Stimulated activated CD4-positive, alpha-beta T cell treated with anti-CD3 and anti-CD28 coated beads, Interleukin-2, amount 100 ng/mL, for 48 hours (primary cell): ENCODE measurements around the gene WWOX.

Source experiments
- DNase-seq, 2 donors: peaks; one replicate each; pipeline ENCODE4 v3.0.0-alpha.2; 2020

Gene WWOX

GRCh38 chr16:78832100-78832499, 732.6 kb downstream of the WWOX start:
- DNase-seq = no peak

DNA sequence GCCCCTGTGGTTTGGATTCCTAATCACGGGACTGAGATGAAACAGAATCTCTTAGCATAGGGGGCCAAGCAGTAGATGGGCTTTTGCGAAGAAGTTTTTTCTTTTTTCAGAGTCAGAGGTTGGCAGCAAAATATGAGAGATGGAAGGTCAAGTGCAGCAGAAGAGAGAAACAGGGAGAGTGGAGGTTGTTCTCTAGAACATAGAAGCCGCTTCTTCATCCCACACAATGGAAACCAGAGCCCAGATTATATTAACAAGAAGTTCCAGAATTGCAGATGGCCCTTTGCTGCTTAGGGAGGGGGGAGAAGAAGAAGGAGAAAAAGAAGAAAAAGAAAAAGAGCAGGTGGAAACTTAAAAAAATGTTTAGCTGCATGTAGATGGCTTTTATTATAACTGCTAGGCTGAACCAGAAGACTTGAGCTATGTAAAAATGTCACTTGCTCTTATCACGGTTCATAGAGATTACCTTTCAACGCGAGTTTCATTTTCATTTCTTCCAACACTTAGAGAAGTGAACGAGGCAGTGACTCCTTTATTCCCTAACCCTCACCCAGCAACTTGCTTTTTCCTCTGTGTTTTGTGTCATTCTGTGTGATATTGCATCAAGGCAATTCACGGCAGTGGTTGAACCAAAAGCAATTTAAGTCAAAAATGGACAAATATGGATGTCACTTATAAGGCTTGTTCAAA, 737.5 kb downstream of the WWOX start:
- DNase-seq = no peak

GRCh38 chr16:78837706-78838105, 738.3 kb downstream of the WWOX start:
- no peak for DNase-seq

DNA sequence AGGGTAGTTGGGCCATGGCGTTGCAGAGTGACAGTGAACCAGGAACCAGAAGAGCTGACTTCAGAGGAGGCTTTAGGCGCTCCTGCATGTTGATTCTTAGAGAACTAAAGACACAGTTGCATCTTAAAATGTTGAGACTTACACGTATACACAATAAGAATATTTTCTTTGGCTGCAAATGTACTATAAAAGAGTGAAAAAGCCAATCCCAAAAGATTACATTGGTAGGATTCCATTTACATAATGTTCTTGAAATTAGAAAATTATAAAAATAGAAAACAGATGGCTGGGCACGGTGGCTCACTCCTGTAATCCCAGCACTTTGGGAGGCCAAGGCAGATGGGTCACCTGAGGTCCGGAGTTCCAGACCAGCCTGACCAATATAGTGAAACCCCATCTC, 738.8 kb downstream of the WWOX start:
- DNase-seq = no peak

- DNase-seq = no peak
Observed at GRCh38 chr16:78842950-78843349, 743.5 kb downstream of the WWOX start.

- no peak for DNase-seq
Observed at GRCh38 chr16:78843978-78844377, 744.5 kb downstream of the WWOX start.

DNA sequence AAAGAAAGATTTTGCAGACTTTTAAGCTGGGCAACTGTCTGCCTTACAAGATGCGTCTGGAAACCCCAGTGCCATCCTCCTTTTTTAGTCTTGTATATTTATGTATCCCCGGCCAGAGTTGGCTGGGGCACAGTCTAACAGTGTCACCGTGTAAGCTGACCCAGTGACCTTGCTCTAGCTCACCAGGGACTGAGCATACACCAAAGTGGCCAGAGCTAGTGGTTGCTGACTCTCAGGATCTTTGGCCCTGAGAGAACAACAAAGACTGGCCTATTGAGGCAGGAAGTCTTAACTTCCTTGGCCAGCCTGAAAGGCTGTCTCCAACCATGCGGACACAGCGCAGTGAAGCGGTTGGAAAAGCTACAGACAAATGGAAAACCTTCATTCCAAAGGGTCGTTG, 745.2 kb downstream of the WWOX start:
- no peak for DNase-seq

GRCh38 chr16:78851266-78851665, 751.8 kb downstream of the WWOX start:
- DNase-seq = no peak

DNA sequence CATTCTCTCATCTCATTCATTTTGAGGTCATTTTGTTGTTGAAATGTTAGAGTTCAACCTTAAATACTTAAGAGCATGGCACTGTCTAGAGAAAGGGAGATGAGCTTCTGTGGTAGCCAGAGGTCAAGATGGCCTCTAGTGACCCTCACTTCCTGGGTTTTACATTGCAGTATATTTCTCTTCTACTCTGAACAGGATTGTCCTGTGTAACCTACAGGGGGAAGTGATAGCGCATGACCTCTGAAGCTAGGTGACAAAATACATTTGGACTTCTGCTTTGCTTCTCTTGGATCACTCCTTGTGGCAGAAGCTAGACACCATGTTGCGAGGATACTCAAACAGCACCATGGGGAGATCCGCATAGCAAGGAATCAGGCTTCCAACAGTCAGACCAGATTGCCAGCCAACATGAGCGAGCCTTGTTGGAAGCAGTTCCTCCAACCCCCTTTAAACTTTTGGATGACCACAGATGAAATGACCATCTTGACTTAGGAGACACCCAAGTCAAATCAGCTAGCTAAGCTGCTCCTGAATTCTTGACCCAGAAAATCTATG, 752.7 kb downstream of the WWOX start:
- DNase-seq = no peak

- no peak for DNase-seq
Observed at GRCh38 chr16:78862022-78862421, 762.6 kb downstream of the WWOX start.

- DNase-seq = no peak
Observed at GRCh38 chr16:78866521-78866920, 767.1 kb downstream of the WWOX start.

DNA sequence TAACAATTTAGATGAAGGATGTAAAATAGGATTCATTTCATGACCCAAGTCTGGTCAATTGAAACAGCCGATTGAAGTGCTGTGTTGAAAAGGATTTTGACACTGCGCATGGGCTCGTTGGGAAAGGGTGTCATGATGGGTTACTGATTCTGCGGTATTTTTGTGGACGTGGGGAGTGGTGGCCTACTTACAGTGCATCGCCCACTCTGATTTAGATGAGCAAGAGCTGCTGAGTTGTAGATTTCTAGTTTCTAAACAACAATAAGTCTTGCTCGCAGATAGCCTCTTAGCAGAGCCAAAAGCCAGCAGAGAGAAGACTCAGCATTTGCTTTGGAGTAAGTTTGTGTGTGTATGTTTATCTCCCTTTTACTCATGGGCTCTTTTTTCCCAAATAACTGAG, 770.0 kb downstream of the WWOX start:
- no peak for DNase-seq

- DNase-seq = no peak
Observed at GRCh38 chr16:78871241-78871640, 771.8 kb downstream of the WWOX start.

DNA sequence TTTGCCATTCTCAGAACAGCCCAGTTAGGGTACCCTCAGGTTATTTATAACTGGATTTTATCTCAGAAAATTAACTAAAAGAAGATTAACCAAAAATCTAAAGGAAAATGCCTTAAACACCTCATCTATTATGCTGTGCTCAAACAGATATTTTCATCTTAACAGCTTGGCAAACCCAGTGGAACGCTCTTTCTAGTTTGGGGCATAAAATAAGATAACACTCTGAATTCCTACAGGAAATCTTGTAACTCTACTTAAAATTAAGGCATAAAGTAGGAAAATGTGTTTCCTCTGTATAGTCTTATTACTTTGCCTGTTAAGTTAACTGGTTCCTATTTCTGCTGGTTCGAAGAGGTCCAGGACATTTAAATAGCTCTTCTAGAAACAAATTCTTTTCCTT, 777.2 kb downstream of the WWOX start:
- no peak for DNase-seq

DNA sequence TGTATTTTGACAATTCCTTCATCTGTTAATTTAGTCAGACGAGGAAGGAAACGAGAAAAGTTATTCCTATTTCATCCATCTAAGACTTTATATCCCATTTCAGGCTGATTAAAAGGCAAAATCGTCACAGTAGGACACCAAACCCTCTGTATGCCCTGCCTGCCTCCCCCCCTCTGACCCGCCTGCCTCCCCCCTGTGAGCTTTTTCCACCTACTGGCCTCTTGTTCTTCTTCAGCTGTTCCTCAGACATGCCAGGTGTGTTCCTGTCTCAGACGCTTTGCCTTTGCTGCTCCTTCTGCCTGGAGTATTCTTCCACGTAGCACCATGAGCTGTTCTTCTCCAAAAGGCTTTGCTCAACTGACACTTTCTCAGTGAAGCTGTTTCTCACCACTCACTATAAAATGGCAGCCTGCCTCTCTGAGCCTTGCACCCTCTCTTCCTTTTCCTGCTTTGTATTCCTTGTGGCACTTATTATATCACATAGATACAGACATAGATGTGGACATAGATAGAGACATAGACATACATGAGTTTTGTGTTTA, 777.7 kb downstream of the WWOX start:
- no peak for DNase-seq

- DNase-seq = no peak
Observed at GRCh38 chr16:78878570-78878969, 779.1 kb downstream of the WWOX start.

GRCh38 chr16:78879011-78879410, 779.6 kb downstream of the WWOX start:
- DNase-seq = no peak

- DNase-seq = no peak
Observed at GRCh38 chr16:78882150-78882549, 782.7 kb downstream of the WWOX start.

DNA sequence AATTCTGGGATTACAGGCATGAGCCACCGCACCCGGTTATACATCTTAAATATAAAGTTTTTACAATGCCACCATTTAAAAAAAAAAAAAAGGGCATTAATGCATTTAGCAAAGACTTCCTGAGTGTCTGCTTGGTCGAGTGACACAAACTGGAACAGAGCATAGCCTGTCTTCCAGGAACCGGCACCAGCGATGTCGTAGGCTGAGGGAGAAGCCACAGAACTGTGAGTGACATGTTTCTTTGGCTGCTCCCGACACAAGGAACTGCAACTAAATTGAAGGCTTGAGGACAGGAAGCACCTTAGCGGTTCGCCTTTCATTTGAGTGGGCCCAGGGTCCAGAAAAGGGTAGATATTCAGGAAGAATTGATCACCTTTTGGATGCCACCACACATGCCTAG, 783.3 kb downstream of the WWOX start:
- DNase-seq = no peak

DNA sequence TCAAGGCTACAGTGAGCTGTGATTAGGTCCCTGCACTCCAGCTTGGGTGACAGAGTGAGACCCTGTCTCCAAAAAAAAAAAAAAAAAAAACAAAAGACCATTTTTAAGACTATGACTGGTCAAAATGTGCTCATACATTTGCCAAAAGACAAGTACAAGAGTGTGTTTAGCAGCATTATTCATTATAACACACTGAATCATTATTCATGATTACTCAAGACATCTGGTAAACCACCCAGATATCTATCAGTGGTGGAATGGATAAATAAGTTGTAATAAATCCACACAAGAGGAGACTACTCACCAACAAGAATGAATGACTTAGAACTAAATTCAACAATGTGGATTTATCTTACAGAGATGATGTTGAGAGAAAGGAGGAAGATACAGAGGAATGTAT, 784.8 kb downstream of the WWOX start:
- no peak for DNase-seq

- DNase-seq = no peak
Observed at GRCh38 chr16:78889346-78889745, 789.9 kb downstream of the WWOX start.

DNA sequence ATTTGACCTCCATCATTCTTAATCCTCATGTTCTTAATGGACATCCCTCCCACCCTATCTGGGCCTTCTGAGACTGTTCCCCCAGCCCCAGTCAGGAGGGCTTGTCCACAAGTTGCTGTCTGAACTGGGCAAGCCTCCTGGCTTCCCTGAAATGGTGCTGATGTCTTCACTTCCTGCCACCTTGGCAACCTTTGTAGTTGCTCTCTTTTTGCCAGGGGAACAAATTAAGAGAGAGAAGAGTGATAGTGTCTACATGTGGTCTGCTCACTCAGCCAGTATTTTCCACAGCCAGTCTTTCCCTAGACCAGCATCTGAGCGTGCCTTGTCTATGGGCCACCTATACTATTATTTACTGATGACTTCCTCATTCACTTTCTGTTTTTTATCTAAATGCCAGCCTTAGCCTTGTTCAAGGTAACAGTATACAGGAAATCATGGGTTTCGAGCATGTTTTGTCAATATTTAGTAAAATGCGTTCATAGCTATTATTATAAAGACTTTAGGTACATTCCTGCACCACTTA, 791.0 kb downstream of the WWOX start:
- no peak for DNase-seq

DNA sequence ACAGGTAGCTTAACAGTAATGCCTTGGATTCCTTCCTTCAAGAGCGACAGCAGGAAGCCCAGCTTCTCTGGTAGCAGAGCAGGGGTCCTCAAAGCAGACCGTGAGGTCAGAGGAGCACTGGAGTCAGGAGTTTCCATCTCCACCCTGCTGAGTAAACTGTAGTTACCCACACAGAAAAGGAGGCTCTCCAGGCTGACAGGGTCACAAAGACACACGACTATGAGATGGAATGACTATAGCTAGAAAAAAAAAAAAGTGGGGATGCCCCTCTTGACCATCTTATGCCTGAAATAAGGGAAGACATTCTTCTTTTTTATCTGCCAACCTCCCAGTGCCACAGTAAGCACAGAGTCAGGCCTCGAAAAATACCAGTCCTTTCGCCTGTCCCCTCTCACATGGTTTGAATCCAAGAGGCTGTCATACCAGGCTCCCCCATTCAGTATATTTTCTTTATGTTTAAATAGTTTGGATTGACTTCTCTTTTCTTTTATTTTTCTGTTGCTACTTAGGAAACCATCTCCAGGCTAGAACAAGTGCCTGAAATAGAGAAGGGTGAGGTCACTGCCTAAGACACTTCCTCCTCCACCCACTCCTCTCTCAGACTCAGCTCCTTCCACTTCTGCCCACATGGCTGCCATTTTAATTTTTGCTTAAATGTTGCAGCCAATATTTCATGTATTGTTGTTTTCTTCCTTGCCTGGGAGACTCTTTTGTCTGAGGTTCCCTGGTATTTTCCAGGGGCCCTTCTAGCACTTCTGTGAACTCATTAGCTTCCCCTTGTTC, 793.7 kb downstream of the WWOX start:
- no peak for DNase-seq

GRCh38 chr16:78894886-78895285, 795.4 kb downstream of the WWOX start:
- no peak for DNase-seq
